HepG2 (cell line): Measurements from ENCODE around the gene NCOA4. TPM values are rescaled to one million over a fixed set of nuclear protein-coding genes. Genes with fewer than 3 reads are reported as not detected.

Experiments
- CBX2 ChIP-seq, 2 experiments: fragments of 200-600 bp in 1 of 2; sonication (generic); formaldehyde crosslinking in 1 of 2; IDR thresholded peaks; 2 replicates each; pipeline versions ENCODE4 v1.7.0 to v1.8.1; 2018 to 2022; ENCODE audit warnings: low read depth in 2 of 2, low read length in 1 of 2, mild to moderate bottlenecking in 1 of 2, missing genetic modification reagents in 1 of 2
- DNMT3B ChIP-seq: conservative IDR thresholded peaks from 2 replicates; pipeline ENCODE4 v1.6.1; 2016; ENCODE audit warnings: missing biosample characterization, control low read depth
- EHMT2 ChIP-seq: fragments of 200-600 bp; sonication (generic); IDR thresholded peaks from 2 replicates; pipeline ENCODE4 v1.7.0; 2017; ENCODE audit warnings: antibody characterized with exemption, low read depth, low read length, borderline replicate concordance
- FUBP1 ChIP-seq: sonication (generic); formaldehyde crosslinking; IDR thresholded peaks from 2 replicates; pipeline ENCODE4 v1.5.1; 2020; ENCODE audit warnings: missing genetic modification reagents, mild to moderate bottlenecking, borderline replicate concordance
- HMGXB3 ChIP-seq: sonication (generic); formaldehyde crosslinking; IDR thresholded peaks from 2 replicates; pipeline ENCODE4 v1.4.0; 2020; ENCODE audit warnings: missing genetic modification reagents, borderline replicate concordance
- NR2C2 ChIP-seq: sonication (generic); formaldehyde crosslinking; IDR thresholded peaks from 2 replicates; pipeline ENCODE4 v1.4.0; 2020; ENCODE audit warnings: missing genetic modification reagents, mild to moderate bottlenecking, moderate library complexity, borderline replicate concordance
- SMAD3 ChIP-seq: sonication (generic); formaldehyde crosslinking; IDR thresholded peaks from 2 replicates; pipeline ENCODE4 v1.4.0; 2020; ENCODE audit warnings: missing genetic modification reagents
- TRIM22 ChIP-seq: fragments of 450-650 bp; IDR thresholded peaks from 2 replicates; pipeline ENCODE4 v1.6.1; 2017
- ZBED4 ChIP-seq: sonication (generic); formaldehyde crosslinking; IDR thresholded peaks from 2 replicates; pipeline ENCODE4 v1.4.0; 2020; ENCODE audit warnings: missing genetic modification reagents, borderline replicate concordance
- ZHX1 ChIP-seq: sonication (generic); formaldehyde crosslinking; IDR thresholded peaks from 2 replicates; pipeline ENCODE4 v1.8.1; 2022; ENCODE audit warnings: low read depth, mild to moderate bottlenecking, missing genetic modification reagents
- ZNF160 ChIP-seq: sonication (generic); formaldehyde crosslinking; IDR thresholded peaks from 2 replicates; pipeline ENCODE4 v1.8.0; 2022; ENCODE audit warnings: mild to moderate bottlenecking, inconsistent platforms, missing genetic modification reagents
- ZNF773 ChIP-seq: sonication (generic); formaldehyde crosslinking; IDR thresholded peaks from 2 replicates; pipeline ENCODE4 v1.4.0; 2020; ENCODE audit warnings: missing genetic modification reagents, borderline replicate concordance
- polyA plus RNA-seq, 8 experiments: library from polyadenylated mRNA; depleted of rRNA in 3 of 8; stranded (reverse) in 7 of 8; unstranded in 1 of 8; fragments of >200 nt; fragmentation: Illumina TruSeq in 4 of 8; extraction: Trizol in 4 of 8; gene quantifications; 2 replicates each; pipeline versions ENCODE4 v1.2.1 to v1.2.3, GENCODE V29; 2011 to 2016; ENCODE audit warnings: low read depth in 4 of 8, missing spikeins in 1 of 8, mixed read lengths in 1 of 8; ENCODE audit not compliant: insufficient read depth in 1 of 8
- total RNA-seq, 5 experiments: library from RNA; depleted of rRNA; stranded (reverse); fragments of >200 nt; fragmentation: Illumina TruSeq; extraction: Trizol; gene quantifications; 2 replicates each; pipeline ENCODE4 v1.2.3, GENCODE V29; 2016; ENCODE audit warnings: low read depth in 1 of 5

Gene NCOA4
- total and polyA plus RNA-seq, 2 of the 13 experiments (the other 11 are each of a cell fraction or from before 2014, with no cell fraction given): 306 to 400 TPM

GRCh38 chr10:46022978-46023702 is 7.3 kb downstream of the NCOA4 start (continued):
- TF ChIP-seq FUBP1 (CRISPR knock-in tag) (no peak), EHMT2 (no peak), HMGXB3 (CRISPR knock-in tag) (peak; percentile 65; the same call in 1 of the 2 replicates), SMAD3 (peak; percentile 59; the same call in 1 of the 2 replicates), CBX2 (IDR thresholded peaks at IDR 0.05; ENCODE audit: low read depth, low read length) (no peak), CBX2 (CRISPR knock-in tag; IDR thresholded peaks at IDR 0.05; ENCODE audit: low read depth) (no peak), DNMT3B (CRISPR knock-in tag) (peak; percentile 55; the same call in 1 of the 2 replicates), NR2C2 (CRISPR knock-in tag) (peak; percentile 87), ZHX1 (CRISPR knock-in tag) (no peak), ZNF160 (CRISPR knock-in tag) (peak; percentile 90; the same call in 1 of the 2 replicates), ZBED4 (CRISPR knock-in tag) (peak; percentile 96), ZNF773 (peak; percentile 52; the same call in 1 of the 2 replicates), TRIM22 (no peak)
